Left ventricle myocardium inferior (tissue), 1 donor: ENCODE results near the gene USP20. TPM values are rescaled to one million over a fixed set of nuclear protein-coding genes. Genes with fewer than 3 reads are reported as not detected.

Experiments
- DNase-seq: peaks from one replicate; pipeline ENCODE4 v3.0.0-alpha.2; 2020
- H3K27ac ChIP-seq: fragments of 200-600 bp; replicated peaks from 2 replicates; pipeline ENCODE4 v1.8.0; 2021
- H3K27me3 ChIP-seq: fragments of 200-600 bp; 2 replicates; pipeline ENCODE4 v1.8.0; 2021; ENCODE audit warnings: low read depth
- H3K36me3 ChIP-seq: fragments of 200-600 bp; 2 replicates; pipeline ENCODE4 v1.8.0; 2021
- H3K4me1 ChIP-seq: fragments of 200-600 bp; 2 replicates; pipeline ENCODE4 v1.8.0; 2021
- H3K4me3 ChIP-seq: fragments of 200-600 bp; 2 replicates; pipeline ENCODE4 v1.8.0; 2021; ENCODE audit warnings: mild to moderate bottlenecking, moderate library complexity
- H3K9me3 ChIP-seq: fragments of 200-600 bp; replicated peaks from 2 replicates; pipeline ENCODE4 v1.8.0; 2021
- intact Hi-C: fragments of 100-400 bp; cut with micrococcal nuclease; formaldehyde crosslinking; loops from one replicate; pipeline ENCODE4 v1.11.0; 2022
- microRNA-seq: library from miRNA; unstranded; fragments of <30 nt; microRNA quantifications from one replicate; pipeline ENCODE4 v1.2.0, GENCODE V29; 2020
- total RNA-seq: library from RNA; stranded (reverse); fragmentation: NEBNext Ultra II Directional; extraction: Animal tissue kit (Norgen Biotek cat#: 25700); gene quantifications from one replicate; pipeline ENCODE4 v1.2.1, GENCODE V29; 2021
- TF ChIP-seq, protein P1 (sequence below): fragments of 200-600 bp; IDR thresholded peaks from 2 replicates; pipeline ENCODE4 v1.8.0; 2021; ENCODE audit warnings: antibody characterized with exemption, mild to moderate bottlenecking, borderline replicate concordance
- donor health status: DM: no; HTN: yes; CAD: no; lungs with severe emphysema.

Gene USP20
- total RNA-seq, 1 donor from 2014 or later, result 13.2 TPM

- Histone ChIP-seq H3K27me3 (no peaks in the 10 kb centered on the region), H3K27ac (no peak overlapping the region), H3K4me1 (no peaks in the 10 kb centered on the region), H3K9me3 (no peaks in the 10 kb centered on the region), H3K4me3 (no peak overlapping the region), H3K36me3 (peaks cover 62% of the 10 kb centered on the region)
- TF ChIP-seq, protein P1, sequence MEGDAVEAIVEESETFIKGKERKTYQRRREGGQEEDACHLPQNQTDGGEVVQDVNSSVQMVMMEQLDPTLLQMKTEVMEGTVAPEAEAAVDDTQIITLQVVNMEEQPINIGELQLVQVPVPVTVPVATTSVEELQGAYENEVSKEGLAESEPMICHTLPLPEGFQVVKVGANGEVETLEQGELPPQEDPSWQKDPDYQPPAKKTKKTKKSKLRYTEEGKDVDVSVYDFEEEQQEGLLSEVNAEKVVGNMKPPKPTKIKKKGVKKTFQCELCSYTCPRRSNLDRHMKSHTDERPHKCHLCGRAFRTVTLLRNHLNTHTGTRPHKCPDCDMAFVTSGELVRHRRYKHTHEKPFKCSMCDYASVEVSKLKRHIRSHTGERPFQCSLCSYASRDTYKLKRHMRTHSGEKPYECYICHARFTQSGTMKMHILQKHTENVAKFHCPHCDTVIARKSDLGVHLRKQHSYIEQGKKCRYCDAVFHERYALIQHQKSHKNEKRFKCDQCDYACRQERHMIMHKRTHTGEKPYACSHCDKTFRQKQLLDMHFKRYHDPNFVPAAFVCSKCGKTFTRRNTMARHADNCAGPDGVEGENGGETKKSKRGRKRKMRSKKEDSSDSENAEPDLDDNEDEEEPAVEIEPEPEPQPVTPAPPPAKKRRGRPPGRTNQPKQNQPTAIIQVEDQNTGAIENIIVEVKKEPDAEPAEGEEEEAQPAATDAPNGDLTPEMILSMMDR, result no peak
- DNase-seq, result no peak
- intact Hi-C loops, result no loop called here
Observed at GRCh38 chr9:129921905-129922304, 86.6 kb downstream of the USP20 start.

DNA sequence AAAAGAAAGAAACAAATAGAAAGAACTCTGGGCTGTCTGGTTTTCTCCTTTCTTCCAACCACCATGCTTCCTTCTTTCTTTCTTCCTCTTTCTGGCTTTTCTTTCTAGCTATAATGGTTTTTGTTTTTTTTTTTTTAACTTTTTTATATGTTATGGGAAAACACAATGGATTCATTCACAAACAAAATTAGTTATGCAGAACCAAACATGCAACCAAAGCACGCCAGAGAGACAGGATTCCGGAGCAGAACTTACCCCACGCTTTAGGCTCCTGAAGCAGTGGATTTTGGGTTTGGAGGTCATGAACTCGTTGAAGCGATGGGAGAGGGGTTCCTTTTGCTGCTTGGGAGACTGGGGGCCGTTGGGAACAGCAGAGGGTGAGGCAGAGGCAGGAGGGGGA lies 88.3 kb downstream of the USP20 start:
- DNase-seq, result no peak
- Histone ChIP-seq H3K36me3 (peaks cover 76% of the 10 kb centered on the region), H3K4me3 (no peak overlapping the region), H3K27me3 (no peaks in the 10 kb centered on the region), H3K9me3 (no peaks in the 10 kb centered on the region), H3K27ac (no peak overlapping the region), H3K4me1 (no peaks in the 10 kb centered on the region)
- TF ChIP-seq, protein P1, result no peak
- intact Hi-C loops, result no loop called here

GRCh38 chr9:129929496-129930125 lies 94.4 kb downstream of the USP20 start:
- Histone ChIP-seq H3K36me3 (peaks cover 42% of the 10 kb centered on the region), H3K27ac (no peak overlapping the region), H3K4me1 (peaks cover 39% of the 10 kb centered on the region), H3K9me3 (no peaks in the 10 kb centered on the region), H3K4me3 (no peak overlapping the region), H3K27me3 (no peaks in the 10 kb centered on the region)
- TF ChIP-seq, protein P1, result no peak
- DNase-seq, result no peak
- intact Hi-C loops, result no loop called here

DNA sequence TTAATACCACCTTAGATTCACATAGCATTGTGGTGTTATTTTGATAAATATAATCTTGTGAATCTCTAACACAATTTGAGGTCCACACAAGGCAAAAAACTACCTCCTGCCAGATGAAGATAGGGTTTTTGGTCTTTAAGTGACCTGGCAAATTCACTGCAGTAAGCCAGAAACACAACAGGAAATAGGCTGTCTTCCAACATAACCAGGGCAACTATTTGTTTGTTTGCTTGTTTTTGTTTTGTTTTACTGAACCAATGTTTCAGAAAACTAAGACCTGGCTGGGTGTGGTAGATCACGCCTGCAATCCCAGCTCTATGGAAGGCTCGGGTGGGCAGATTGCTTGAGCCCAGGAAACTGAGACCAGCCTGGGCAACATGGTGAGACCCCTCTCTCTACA lies 95.5 kb downstream of the USP20 start:
- TF ChIP-seq, protein P1, result no peak
- Histone ChIP-seq H3K27me3 (no peaks in the 10 kb centered on the region), H3K27ac (no peak overlapping the region), H3K9me3 (no peaks in the 10 kb centered on the region), H3K4me1 (peaks cover 50% of the 10 kb centered on the region), H3K36me3 (peaks cover 34% of the 10 kb centered on the region), H3K4me3 (no peak overlapping the region)
- no peak for DNase-seq
- intact Hi-C loops, result no loop called here

Small RNA genes within 50 kb of the gene (microRNA-seq; reads per million reads assigned to microRNA genes)
- not detected for gene MIR6855

Other genes starting within 250 kb of the USP20 start
- gene C9orf50, start 214.4 kb upstream of the USP20 start, total RNA-seq, result not detected
- 63.4 TPM for gene NTMT1, start 209.3 kb upstream of the USP20 start, total RNA-seq
- 9.0 TPM for gene ASB6, start 193.3 kb upstream of the USP20 start, total RNA-seq
- gene PRRX2, start 169.8 kb upstream of the USP20 start, total RNA-seq, result 0.85 TPM
- gene PTGES, start 82.4 kb upstream of the USP20 start, total RNA-seq, result 1.9 TPM
- gene TOR1B, start 32.3 kb upstream of the USP20 start, total RNA-seq, result 10.6 TPM
- 12.9 TPM for gene TOR1A, start 11.3 kb upstream of the USP20 start, total RNA-seq
- gene C9orf78, start 183 bp upstream of the USP20 start, total RNA-seq, result 30.0 TPM
- gene FNBP1, start 207.7 kb downstream of the USP20 start, total RNA-seq, result 20.5 TPM
- 23.3 TPM for gene GPR107, start 218.4 kb downstream of the USP20 start, total RNA-seq